Measurements from ENCODE around the gene KRT33B. TPM values are rescaled to one million over a fixed set of nuclear protein-coding genes. Genes with fewer than 3 reads are reported as not detected.

Gene KRT33B
- polyA plus RNA-seq, 4 donors: not detected

DNA sequence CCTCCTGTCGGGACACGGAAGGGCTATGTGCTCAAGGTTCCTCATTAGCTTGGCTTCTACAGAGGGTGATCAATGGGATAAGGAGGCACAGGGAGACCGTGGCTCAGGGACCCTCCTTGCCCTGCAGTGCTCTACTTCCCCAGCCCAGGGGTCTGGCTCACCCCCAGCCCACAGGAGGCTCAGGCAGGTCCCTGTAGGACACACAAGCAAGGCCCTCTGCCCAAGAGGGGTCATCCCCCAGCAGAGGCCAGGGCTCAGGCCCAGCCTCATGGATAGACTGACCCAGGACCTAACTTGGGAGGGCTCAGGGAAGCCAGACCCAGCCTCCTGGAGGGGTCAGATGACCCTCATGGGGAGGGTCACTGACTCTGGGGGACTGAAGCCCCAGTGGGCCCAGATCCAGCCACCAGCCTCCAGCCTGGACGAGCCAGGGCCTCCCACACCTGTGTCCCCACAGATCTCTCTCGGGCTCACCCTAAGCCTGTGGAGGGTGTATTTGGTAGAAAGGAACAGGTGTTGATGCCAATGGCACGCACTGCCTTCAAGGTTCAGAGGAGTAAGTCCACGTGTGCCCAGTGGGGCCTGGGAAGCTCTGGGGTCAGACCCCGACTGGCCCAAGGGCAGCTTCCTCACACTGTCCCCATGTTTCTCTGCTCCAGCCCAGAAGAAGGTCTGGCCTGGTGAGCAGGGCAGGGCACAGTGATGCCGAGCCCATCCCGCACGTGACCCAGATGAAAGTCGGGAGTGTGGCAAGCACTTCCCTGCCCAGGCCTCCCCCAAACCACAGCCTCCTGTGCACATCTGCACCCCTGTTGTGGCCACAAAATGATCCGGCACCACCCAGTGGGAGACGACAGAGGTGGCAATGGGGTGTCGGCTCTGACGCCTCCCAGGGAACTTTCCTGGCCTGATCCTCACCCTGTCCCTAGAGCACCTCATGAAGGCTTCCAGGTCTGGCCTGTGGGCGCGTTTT is 43.2 kb downstream of the KRT33B start:
- no peak for DNase-seq (ENCODE audit: low read depth in 4 of 4, low spot score in 3 of 4)

DNA sequence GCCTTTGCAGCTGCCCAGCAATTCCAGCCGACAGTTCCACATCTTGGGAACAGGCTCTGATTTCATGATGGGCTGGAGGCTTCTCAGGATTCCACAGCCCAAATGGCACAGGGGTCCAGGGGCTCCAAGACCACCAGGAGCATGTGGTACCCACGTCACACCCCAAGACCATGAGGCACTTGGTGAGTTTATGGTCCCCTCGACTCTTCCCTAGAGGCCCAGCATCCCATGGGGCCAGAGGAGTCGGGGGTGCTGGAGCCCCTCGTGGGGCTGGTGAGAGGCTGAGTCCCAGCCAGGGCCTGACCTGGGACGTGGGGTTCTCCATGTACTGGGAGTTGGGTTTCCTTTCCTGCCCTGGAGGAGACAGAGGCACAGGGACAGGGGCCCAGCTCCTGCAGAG is 44.0 kb downstream of the KRT33B start:
- no peak for DNase-seq (ENCODE audit: low read depth in 4 of 4, low spot score in 3 of 4)

DNA sequence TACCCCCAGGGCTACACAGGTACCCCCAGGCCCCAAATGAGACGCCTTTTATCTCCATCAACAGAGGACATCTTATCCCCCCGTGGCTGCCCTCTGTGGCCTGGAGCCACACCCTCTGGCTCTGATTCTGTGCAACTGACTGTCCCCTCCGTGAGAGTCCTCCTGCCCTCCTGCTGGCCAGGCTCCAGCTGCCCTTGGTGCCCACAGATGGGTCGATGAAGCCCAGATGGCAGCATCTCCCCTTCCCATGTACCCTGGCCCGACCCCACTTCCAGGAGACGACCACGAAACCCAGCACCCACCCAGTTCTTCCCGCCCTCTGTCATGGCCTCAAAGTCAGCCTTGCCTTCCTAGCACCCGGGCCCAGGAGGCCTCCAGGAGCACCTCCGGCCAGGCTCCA is 44.5 kb downstream of the KRT33B start:
- no peak for DNase-seq (ENCODE audit: low read depth in 4 of 4, low spot score in 3 of 4)

DNA sequence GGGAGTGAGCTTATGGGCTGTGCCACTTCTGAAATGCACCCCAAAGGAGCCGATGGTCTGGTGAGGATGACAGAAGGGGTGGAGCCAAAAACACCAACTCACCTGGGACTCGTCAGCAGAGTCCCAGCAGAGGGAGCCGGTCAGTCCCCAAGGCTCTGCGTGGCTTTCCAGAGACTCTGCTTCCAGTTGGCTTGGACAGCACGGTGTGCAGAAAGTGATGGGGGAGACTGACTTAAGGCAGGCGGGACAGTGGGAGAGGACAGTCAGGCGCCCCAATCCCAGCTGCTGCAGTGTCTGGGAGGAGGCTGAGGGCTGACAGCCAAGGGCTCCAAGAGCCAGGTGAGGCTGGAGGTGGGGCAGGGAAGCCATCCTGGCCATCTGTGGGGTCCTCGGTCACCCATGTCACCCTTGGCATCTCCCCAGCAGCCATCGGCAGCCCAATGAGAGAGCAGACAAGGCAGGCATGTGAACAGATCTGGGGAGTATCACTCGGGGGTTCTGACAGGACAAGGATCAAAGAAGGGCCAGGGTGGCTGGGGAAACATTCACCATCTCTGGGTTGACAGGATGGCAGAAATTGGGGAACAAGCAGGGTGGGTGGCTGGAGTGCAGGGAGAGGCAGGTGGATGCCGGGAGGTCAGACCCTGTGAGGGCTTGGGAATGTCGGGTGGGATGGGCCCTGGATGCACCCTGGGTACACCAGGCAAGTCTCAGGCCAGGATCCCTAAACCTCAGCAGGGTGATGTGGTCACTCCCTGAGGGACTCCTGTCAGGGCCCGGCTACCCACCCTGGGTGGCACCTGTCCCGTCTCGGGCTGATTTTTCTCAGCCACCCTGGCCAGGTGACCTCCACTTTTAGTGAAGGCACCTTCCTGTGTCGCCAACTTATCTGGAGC is 45.2 kb downstream of the KRT33B start:
- no peak for DNase-seq (ENCODE audit: low read depth in 4 of 4, low spot score in 3 of 4)

DNA sequence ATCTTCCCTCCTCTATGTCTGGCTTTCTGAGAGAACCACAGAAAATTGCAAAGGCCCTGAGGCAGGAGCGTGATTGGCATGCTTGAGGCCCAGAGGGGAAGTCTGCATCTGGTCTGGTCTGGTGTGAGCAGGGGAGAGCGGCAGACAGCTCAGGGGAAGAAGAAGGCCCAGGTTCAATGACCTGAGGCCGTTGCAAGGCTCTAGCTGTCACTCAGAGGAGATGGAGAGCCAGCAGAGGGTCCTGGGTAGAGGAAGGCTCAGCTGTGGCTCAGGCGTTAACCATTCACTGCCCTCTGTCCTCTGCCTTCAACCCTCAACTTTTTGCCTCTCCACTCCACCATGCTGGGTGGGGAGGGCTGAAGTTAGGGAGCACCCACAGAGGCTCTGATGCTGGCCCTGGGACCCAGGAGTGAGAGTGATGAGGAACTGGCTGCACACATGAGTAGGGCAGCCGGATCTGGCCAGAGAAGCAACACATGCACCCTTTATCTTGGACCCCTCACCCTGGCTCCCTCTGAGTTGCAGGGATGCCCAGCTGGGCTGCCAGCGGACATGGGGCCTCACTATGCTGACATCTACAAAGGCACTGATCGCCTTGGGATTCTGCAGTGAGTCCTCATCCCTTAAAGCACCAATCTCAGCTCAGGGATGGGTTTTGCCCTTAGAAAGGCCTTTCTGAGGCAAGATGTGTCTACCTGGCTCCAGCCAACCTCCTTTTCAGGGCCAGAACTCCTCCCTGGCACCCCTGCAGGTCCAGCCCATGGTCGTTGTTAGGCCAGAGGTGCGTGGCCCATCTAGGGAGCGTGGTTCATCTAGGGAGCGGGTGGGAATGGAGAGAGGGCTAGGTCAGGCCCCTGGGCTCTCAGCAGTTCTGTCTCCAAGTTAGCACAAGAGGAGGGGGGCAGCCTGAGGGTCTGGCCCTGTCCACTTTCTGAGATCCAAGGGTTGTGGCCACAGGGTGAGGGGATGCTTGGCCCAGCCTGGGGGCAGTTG is 46.4 kb downstream of the KRT33B start:
- DNase-seq (ENCODE audit: low read depth in 4 of 4, low spot score in 3 of 4): no peak

DNA sequence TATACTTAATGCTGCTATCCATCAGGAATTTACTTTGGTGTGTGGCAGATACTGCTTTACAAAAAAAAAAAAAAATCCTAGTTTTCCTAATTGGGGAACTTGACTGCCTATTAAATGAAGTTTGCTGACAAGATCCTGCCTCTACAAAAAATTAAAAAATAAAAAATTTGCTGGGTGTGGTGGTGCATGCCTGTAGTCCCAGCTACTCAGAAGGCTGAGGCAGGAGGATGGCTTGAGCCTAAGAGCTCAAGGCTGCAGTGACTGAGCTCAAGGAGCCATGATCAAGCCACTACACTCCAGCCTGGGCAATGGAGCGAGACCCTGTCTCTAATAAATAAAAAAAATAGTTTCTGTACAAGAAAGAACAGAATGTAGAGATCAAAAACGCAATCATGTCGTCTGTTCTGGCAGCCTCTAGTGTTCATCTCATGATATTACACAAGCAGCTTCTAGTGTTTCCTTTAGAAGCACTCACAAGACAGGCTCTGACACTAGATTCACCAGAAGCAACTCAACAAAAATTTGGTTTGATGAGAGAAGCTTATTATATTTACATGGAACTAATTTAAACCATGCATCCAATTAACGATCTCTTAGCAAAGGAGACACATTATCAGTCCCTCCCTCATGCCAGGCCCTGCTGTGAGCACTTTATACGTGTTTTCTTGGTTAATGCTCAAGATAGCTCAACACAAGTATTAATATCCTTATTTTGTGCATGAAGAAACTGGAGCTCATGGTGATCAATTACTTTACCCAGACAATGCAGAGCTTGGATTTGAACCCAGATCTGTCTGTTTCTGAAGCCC is 47.3 kb downstream of the KRT33B start:
- DNase-seq (ENCODE audit: low read depth in 4 of 4, low spot score in 3 of 4): no peak

DNA sequence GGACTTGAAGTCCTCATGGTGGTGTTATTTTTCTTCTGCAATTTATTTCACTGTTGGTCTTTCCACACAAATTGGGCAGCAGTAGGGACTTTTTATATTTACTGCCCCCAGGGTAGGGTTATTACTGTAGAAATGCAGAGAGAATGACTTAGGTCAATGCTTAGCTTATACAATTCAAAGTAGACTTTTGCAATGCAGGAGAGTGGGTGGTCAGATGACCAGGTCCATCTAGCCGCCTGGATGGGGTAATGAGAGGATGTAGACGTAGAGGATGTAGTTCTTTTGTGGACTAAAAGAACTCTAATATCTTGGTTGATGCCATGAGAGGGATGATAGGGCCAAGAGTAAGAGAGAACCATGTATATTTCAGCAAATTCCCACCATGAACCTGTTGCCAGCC is 51.4 kb downstream of the KRT33B start:
- no peak for DNase-seq (ENCODE audit: low read depth in 4 of 4, low spot score in 3 of 4)

DNA sequence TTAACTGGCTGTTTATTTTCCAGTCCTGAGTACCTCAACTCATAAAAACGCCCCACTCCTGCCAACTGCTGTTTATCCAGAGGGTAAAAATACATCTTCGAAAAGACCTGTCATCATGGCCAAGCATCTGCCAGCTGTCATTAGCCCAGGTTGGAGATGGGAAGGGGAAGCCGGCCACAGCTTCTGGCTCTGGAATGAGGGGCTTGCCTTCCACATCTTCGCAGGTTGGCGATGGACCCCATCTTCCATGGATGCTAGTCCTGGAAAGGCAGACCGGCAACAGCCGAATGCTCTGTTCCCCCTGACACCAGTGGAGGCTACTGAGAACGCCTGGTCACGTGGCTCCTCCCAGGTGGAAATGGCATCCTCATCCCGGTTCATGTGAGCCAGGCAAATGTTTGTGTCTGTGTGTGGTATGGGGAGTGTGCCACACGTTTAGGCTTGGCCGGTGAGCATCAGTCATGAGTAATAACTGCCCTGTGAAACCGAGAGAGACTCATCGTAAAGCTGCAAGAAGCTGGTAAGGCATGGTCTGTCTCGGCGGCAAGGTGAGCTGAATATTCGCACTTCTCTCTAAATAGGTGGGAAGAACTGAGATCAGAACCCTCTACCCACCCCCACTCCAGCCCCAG is 53.7 kb downstream of the KRT33B start:
- DNase-seq (ENCODE audit: low read depth in 4 of 4, low spot score in 3 of 4): no peak

DNA sequence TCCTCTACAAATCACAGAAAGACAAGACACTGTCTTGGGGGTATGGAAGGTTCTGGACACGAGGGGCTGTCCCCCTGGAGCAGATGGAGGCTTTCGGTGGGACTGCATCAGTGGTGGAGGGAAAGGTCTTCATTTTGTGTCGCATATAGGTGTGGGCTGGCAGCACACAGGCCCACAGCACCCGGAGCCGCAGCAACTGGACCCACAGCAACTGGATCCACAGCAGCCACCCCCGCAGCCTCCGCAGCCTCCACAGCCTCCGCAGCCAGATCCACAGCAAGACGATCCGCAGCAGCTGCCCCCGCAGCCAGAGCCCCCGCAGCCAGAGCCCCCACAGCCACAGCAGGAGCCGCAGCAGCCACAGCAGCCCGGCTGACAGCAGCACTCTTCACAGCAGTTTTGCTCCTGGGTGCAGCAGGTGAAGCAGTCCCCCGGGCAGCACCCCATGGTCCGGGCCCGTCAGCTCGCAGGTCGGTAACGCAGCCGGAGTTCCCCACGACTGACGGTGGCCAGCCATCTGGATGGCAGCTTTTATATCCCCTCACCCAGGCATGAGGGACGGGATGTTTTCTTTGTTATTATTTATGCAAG is 54.3 kb downstream of the KRT33B start, which contains the start of gene KRTAP17-1:
TSS of gene KRTAP17-1 (minus strand) at position 507 of the 591 bp plus-strand sequence. CDS start at position 447, 60 bp downstream.
- DNase-seq (ENCODE audit: low read depth in 4 of 4, low spot score in 3 of 4): no peak

Other genes starting within 250 kb of the KRT33B start
- not detected for gene KRTAP4-12, start 245.6 kb downstream of the KRT33B start, polyA plus RNA-seq (ENCODE audit: insufficient read length in 4 of 4)
- not detected for gene KRTAP4-6, start 229.3 kb downstream of the KRT33B start, polyA plus RNA-seq (ENCODE audit: insufficient read length in 4 of 4)
- not detected for gene KRTAP4-5, start 220.0 kb downstream of the KRT33B start, polyA plus RNA-seq (ENCODE audit: insufficient read length in 4 of 4)
- gene KRTAP4-4, start 209.1 kb downstream of the KRT33B start, polyA plus RNA-seq (ENCODE audit: insufficient read length in 4 of 4): not detected
- not detected for gene KRTAP4-3, start 201.6 kb downstream of the KRT33B start, polyA plus RNA-seq (ENCODE audit: insufficient read length in 4 of 4)
- not detected for gene KRTAP4-2, start 191.6 kb downstream of the KRT33B start, polyA plus RNA-seq (ENCODE audit: insufficient read length in 4 of 4)
- gene KRTAP4-1, start 184.9 kb downstream of the KRT33B start, polyA plus RNA-seq (ENCODE audit: insufficient read length in 4 of 4): not detected
- not detected for gene KRTAP9-1, start 179.9 kb downstream of the KRT33B start, polyA plus RNA-seq (ENCODE audit: insufficient read length in 4 of 4)
- gene KRTAP9-2, start 143.2 kb downstream of the KRT33B start, polyA plus RNA-seq (ENCODE audit: insufficient read length in 4 of 4): not detected
- gene KRTAP9-3, start 137.4 kb downstream of the KRT33B start, polyA plus RNA-seq (ENCODE audit: insufficient read length in 4 of 4): not detected
- not detected for gene KRTAP9-8, start 131.8 kb downstream of the KRT33B start, polyA plus RNA-seq (ENCODE audit: insufficient read length in 4 of 4)
- not detected for gene KRTAP9-4, start 120.1 kb downstream of the KRT33B start, polyA plus RNA-seq (ENCODE audit: insufficient read length in 4 of 4)
- not detected for gene KRTAP9-9, start 114.4 kb downstream of the KRT33B start, polyA plus RNA-seq (ENCODE audit: insufficient read length in 4 of 4)
- not detected for gene KRTAP9-6, start 104.4 kb downstream of the KRT33B start, polyA plus RNA-seq (ENCODE audit: insufficient read length in 4 of 4)
- not detected for gene KRTAP9-7, start 94.1 kb downstream of the KRT33B start, polyA plus RNA-seq (ENCODE audit: insufficient read length in 4 of 4)
- gene KRTAP29-1, start 67.0 kb downstream of the KRT33B start, polyA plus RNA-seq (ENCODE audit: insufficient read length in 4 of 4): not detected
- not detected for gene KRTAP16-1, start 60.5 kb downstream of the KRT33B start, polyA plus RNA-seq (ENCODE audit: insufficient read length in 4 of 4)
- gene KRTAP17-1, start 54.1 kb downstream of the KRT33B start, polyA plus RNA-seq (ENCODE audit: insufficient read length in 4 of 4): not detected
- gene KRT33A, start 19.0 kb downstream of the KRT33B start, polyA plus RNA-seq (ENCODE audit: insufficient read length in 4 of 4): not detected
- not detected for gene KRT34, start 12.5 kb upstream of the KRT33B start, polyA plus RNA-seq (ENCODE audit: insufficient read length in 4 of 4)
- under 1 TPM in 1 of 4 donors, not detected in 3; 0.08 TPM for gene KRT31, start 27.8 kb upstream of the KRT33B start, polyA plus RNA-seq (ENCODE audit: insufficient read length in 4 of 4)
- not detected for gene KRT37, start 54.8 kb upstream of the KRT33B start, polyA plus RNA-seq (ENCODE audit: insufficient read length in 4 of 4)
- not detected for gene KRT38, start 71.2 kb upstream of the KRT33B start, polyA plus RNA-seq (ENCODE audit: insufficient read length in 4 of 4)
- gene KRT32, start 97.6 kb upstream of the KRT33B start, polyA plus RNA-seq (ENCODE audit: insufficient read length in 4 of 4): not detected
- under 1 TPM in 2 of 4 donors, not detected in 2; 0.07 to 0.09 TPM for gene KRT35, start 111.3 kb upstream of the KRT33B start, polyA plus RNA-seq (ENCODE audit: insufficient read length in 4 of 4)
- gene KRT36, start 120.1 kb upstream of the KRT33B start, polyA plus RNA-seq (ENCODE audit: insufficient read length in 4 of 4): under 1 TPM in 1 of 4 donors, not detected in 3; 0.12 TPM
- 10 to 100 TPM in 1 of 4 donors, 1 to 10 TPM in 2, under 1 TPM in 1; 0.54 to 37.8 (median 1.9) TPM for gene KRT13, start 135.8 kb upstream of the KRT33B start, polyA plus RNA-seq (ENCODE audit: insufficient read length in 4 of 4)
- gene KRT15, start 149.1 kb upstream of the KRT33B start, polyA plus RNA-seq (ENCODE audit: insufficient read length in 4 of 4): 1 to 10 TPM in 3 of 4 donors, under 1 TPM in 1; 0.72 to 3.1 (median 1.6) TPM
- 100 to 1,000 TPM in 3 of 4 donors, 10 to 100 TPM in 1; 22.8 to 304 (median 176) TPM for gene KRT19, start 158.5 kb upstream of the KRT33B start, polyA plus RNA-seq (ENCODE audit: insufficient read length in 4 of 4)
- gene KRT9, start 202.2 kb upstream of the KRT33B start, polyA plus RNA-seq (ENCODE audit: insufficient read length in 4 of 4): not detected
- under 1 TPM; 0.24 to 0.44 (median 0.36) TPM for gene KRT14, start 217.1 kb upstream of the KRT33B start, polyA plus RNA-seq (ENCODE audit: insufficient read length in 4 of 4)
- gene KRT16, start 243.0 kb upstream of the KRT33B start, polyA plus RNA-seq (ENCODE audit: insufficient read length in 4 of 4): not detected